GM08714 (cell line): ENCODE results near the gene ATG4C.
"Not testable (repeated sequence)": the region's sequence is repeated elsewhere in the genome, so short reads cannot be mapped to it uniquely, and the experiment has no call there.

Experiments used
- H3K4me3 ChIP-seq: fragments of 200-500 bp; sonication (Bioruptor generic); 2 replicates; pipeline ENCODE4 v1.5.1; 2014; ENCODE audit warnings: mild to moderate bottlenecking, low read length, inconsistent platforms
- ZNF274 ChIP-seq: IDR thresholded peaks from 2 replicates; pipeline ENCODE4 v1.6.1; 2012; ENCODE audit warnings: mild to moderate bottlenecking, low read depth, low read length

ATG4C gene

GRCh38 chr1:62809788-62810187, 25.9 kb downstream of the ATG4C start:
- H3K4me3 ChIP-seq: no peak overlapping the region
- no peak for TF ChIP-seq ZNF274

- H3K4me3 ChIP-seq: no peak overlapping the region; the same call in 1 of the 2 replicates
- no peak for TF ChIP-seq ZNF274
These were observed 26.7 kb downstream of the ATG4C start for GRCh38 chr1:62810420-62811274.

DNA sequence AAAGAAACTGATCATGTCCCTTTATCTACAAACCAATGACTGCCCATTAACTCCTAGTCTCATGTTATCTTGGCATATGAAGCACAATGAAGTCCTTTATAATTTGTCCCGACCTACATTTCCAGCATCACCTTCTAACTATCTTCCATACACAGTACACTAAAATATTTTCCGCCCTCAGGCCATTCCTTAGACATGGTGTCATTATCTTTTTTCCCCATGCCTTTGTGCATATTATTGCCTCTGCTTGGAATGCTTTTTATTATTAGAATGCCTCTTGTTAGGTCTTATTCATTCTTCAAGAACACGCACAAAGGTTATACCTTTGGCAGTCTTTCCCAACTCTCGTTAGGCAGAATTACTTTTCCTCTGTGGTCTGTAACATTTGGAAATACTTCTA, 39.6 kb downstream of the ATG4C start:
- H3K4me3 ChIP-seq: no peak overlapping the region
- no peak for TF ChIP-seq ZNF274

DNA sequence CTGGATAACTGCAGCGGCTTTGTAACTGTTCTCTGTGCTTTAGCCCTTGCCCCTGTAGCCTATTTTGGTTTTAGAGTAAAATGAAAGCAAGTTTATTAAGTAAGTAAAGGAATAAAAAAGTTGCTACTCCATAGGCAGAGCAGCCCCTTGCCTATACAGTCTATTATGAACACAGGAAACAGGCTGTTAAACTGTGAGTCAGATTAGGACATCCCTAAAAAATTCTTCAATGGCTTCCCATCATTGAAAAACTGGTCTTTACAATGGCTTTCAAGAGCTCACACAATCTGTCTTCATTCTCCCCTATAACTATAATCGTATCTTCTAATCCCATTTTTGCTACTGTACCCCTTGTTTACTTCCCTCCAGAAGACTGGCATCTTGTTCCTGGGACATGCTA, 43.0 kb downstream of the ATG4C start:
- TF ChIP-seq ZNF274: no peak
- no peak overlapping the region for H3K4me3 ChIP-seq

GRCh38 chr1:62827786-62828185, 43.9 kb downstream of the ATG4C start:
- H3K4me3 ChIP-seq: not testable (repeated sequence)

DNA sequence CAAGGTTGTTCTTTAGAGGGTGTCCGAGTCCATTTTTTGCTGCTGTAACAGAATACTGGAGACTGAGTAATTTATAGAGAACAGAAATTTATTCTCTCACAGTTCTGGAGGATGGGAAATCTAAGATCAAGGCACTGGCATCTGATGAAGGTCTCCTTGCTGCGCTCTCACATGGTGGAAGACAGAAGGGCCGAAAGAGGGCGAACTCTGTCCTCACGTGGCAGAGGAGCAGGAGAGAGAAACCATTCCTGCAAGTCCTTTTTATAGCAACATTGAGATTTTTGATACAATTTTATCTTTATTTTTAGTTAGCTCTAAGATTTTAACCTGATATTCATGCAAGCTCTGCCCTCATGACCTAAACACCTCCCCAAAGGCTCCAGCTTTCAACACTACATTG, 48.3 kb downstream of the ATG4C start:
- no peak for TF ChIP-seq ZNF274
- no peak overlapping the region for H3K4me3 ChIP-seq

- H3K4me3 ChIP-seq: no peak overlapping the region
- no peak for TF ChIP-seq ZNF274
These were observed 49.6 kb downstream of the ATG4C start for GRCh38 chr1:62833529-62833928.

DNA sequence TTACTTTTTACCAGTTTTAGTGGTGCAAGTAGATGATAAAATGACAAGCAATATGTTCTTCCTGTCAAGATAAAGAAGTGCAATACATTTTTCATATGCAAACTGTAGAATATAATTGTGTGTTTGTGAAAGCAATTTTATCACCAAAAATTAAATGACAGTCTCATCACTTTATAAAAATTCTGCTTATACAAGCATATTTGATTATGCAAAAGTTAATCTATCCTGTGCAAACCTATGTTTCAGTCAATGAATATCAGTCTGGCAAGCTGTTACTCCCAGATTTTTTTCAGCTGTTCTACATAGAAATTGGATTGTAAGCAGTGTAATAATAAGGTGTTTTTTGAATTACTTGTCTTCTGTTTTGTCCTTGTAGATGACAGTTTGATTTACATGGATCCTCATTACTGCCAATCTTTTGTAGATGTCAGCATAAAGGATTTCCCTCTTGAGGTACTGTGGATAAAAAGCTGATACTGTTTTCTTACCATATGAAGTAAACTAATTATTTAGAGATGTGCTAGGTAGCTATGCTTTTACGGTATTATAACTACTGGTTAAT, 50.5 kb downstream of the ATG4C start:
- no peak for TF ChIP-seq ZNF274
- no peak overlapping the region for H3K4me3 ChIP-seq

- no peak for TF ChIP-seq ZNF274
- no peak overlapping the region for H3K4me3 ChIP-seq
These were observed 53.1 kb downstream of the ATG4C start for GRCh38 chr1:62836856-62837540.

GRCh38 chr1:62840555-62840954, 56.6 kb downstream of the ATG4C start:
- H3K4me3 ChIP-seq: no peak overlapping the region
- no peak for TF ChIP-seq ZNF274

- H3K4me3 ChIP-seq: no peak overlapping the region
- no peak for TF ChIP-seq ZNF274
These were observed 57.7 kb downstream of the ATG4C start for GRCh38 chr1:62841587-62842169.

GRCh38 chr1:62844030-62844429, 60.1 kb downstream of the ATG4C start:
- no peak for TF ChIP-seq ZNF274

DNA sequence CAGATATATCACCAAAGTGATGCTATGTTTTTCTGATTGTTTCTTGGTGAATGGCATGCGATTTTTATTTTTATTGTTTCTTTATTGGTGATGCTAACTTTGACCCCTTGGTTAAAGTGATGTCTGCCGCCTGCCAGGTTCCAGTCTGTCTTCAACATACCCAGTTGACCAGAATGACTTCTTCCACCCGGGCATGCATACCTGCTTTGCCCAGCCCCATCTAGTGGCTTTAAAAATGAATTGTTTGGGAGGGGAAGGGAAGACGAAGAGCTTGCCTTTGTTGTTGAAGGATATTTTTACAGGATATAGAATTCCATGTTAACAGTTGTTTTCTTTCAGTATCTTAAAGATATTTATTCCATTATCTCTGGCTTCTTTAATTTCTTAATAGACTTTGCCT, 65.1 kb downstream of the ATG4C start:
- TF ChIP-seq ZNF274: no peak
- no peak overlapping the region for H3K4me3 ChIP-seq

More at GRCh38 chr1:62844030-62844429, 60.1 kb downstream of the ATG4C start:
- H3K4me3 ChIP-seq: no peak overlapping the region

GRCh38 chr1:62852253-62852652, 68.3 kb downstream of the ATG4C start:
- no peak overlapping the region for H3K4me3 ChIP-seq
- no peak for TF ChIP-seq ZNF274

- TF ChIP-seq ZNF274: no peak
- no peak overlapping the region for H3K4me3 ChIP-seq
These were observed 73.0 kb downstream of the ATG4C start for GRCh38 chr1:62856960-62857359.
